DOHH2 (cell line): ENCODE results near the gene GDF7.
"Not testable (repeated sequence)": the region's sequence is repeated elsewhere in the genome, so short reads cannot be mapped to it uniquely, and the experiment has no call there.

Experiments
- H3F3A ChIP-seq: fragments of 200-600 bp; sonication (generic), shearing (Covaris generic); 2 replicates; pipeline ENCODE4 v1.6.0; 2016; ENCODE audit warnings: antibody characterized with exemption, mild to moderate bottlenecking; ENCODE audit not compliant: control insufficient read depth, insufficient read depth
- H3K27ac ChIP-seq: fragments of 200-600 bp; sonication (generic); 2 replicates; pipeline ENCODE4 v1.5.1; 2014; ENCODE audit warnings: low read depth, mild to moderate bottlenecking, low read length, moderate library complexity
- H3K27me3 ChIP-seq: fragments of 200-600 bp; sonication (generic); 2 replicates; pipeline ENCODE4 v1.6.1; 2014; ENCODE audit warnings: mild to moderate bottlenecking, low read length, mixed read lengths; ENCODE audit not compliant: control insufficient read depth
- H3K36me3 ChIP-seq: fragments of 200-600 bp; sonication (generic); 2 replicates; pipeline ENCODE4 v1.6.1; 2014; ENCODE audit warnings: mild to moderate bottlenecking, low read length, moderate library complexity, mixed read lengths; ENCODE audit not compliant: control insufficient read depth
- H3K4me1 ChIP-seq: fragments of 200-600 bp; sonication (generic); 2 replicates; pipeline ENCODE4 v1.6.1; 2014; ENCODE audit warnings: mild to moderate bottlenecking, low read length, mixed read lengths; ENCODE audit not compliant: control insufficient read depth
- H3K4me2 ChIP-seq: fragments of 200-600 bp; sonication (generic); 2 replicates; pipeline ENCODE4 v1.6.0; 2014; ENCODE audit warnings: mild to moderate bottlenecking, low read length, moderate library complexity
- H3K4me3 ChIP-seq: fragments of 200-600 bp; sonication (generic); 2 replicates; pipeline ENCODE4 v1.5.1; 2014; ENCODE audit warnings: mild to moderate bottlenecking, low read length, mixed read lengths
- H3K79me2 ChIP-seq: fragments of 200-600 bp; sonication (generic); 2 replicates; pipeline ENCODE4 v1.6.1; 2014; ENCODE audit warnings: mild to moderate bottlenecking, low read length, mixed read lengths; ENCODE audit not compliant: control insufficient read depth
- H3K9me2 ChIP-seq: fragments of 200-600 bp; sonication (generic); replicated peaks from 2 replicates; pipeline ENCODE4 v1.6.1; 2014; ENCODE audit warnings: mild to moderate bottlenecking, low read length, mixed read lengths; ENCODE audit not compliant: control insufficient read depth
- H3K9me3 ChIP-seq: fragments of 200-600 bp; sonication (generic); 2 replicates; pipeline ENCODE4 v1.6.1; 2014; ENCODE audit warnings: antibody characterized with exemption, low read length, mixed read lengths; ENCODE audit not compliant: control insufficient read depth, insufficient read depth
- H4K20me1 ChIP-seq: fragments of 200-600 bp; sonication (generic); 2 replicates; pipeline ENCODE4 v1.6.0; 2014; ENCODE audit warnings: low read depth, mild to moderate bottlenecking, antibody characterized with exemption, low read length, moderate library complexity; ENCODE audit not compliant: control insufficient read depth, insufficient read depth
- CTCF ChIP-seq: fragments of 200-600 bp; sonication (generic); IDR thresholded peaks from one replicate; pipeline ENCODE4 v1.5.1; 2014; ENCODE audit warnings: antibody characterized with exemption, mild to moderate bottlenecking, low read depth, low read length; ENCODE audit not compliant: poor library complexity, severe bottlenecking
- EZH2phosphoT487 ChIP-seq: fragments of 200-600 bp; sonication (generic); IDR thresholded peaks from 2 replicates; pipeline ENCODE4 v1.6.1; 2017; ENCODE audit warnings: borderline replicate concordance, mild to moderate bottlenecking, antibody characterized with exemption, low read length, moderate library complexity, mixed read lengths

GDF7 gene

GRCh38 chr2:20713585-20713984 lies 46.6 kb downstream of the GDF7 start:
- not testable (repeated sequence) for H3K27me3 ChIP-seq, H3K4me3 ChIP-seq, H3K9me2 ChIP-seq, H3K4me1 ChIP-seq, H3K4me2 ChIP-seq, H3K27ac ChIP-seq, H3K36me3 ChIP-seq, H3K9me3 ChIP-seq, H3F3A ChIP-seq, H3K79me2 ChIP-seq, H4K20me1 ChIP-seq

GRCh38 chr2:20714412-20714811 lies 47.5 kb downstream of the GDF7 start:
- not testable (repeated sequence) for H3K27me3 ChIP-seq, H3K27ac ChIP-seq, H3F3A ChIP-seq, H3K9me3 ChIP-seq, H3K79me2 ChIP-seq, H3K9me2 ChIP-seq, H3K4me3 ChIP-seq, H4K20me1 ChIP-seq, H3K36me3 ChIP-seq, H3K4me2 ChIP-seq, H3K4me1 ChIP-seq

- H3K9me2 ChIP-seq, H3K36me3 ChIP-seq: not testable (repeated sequence)
These were observed 49.2 kb downstream of the GDF7 start for GRCh38 chr2:20716164-20716563.

GRCh38 chr2:20717641-20718040 lies 50.7 kb downstream of the GDF7 start:
- Histone ChIP-seq H3K27me3 (no peaks in the 10 kb centered on the region), H3K9me2 (no peaks in the 10 kb centered on the region), H3K79me2 (peaks cover 11% of the 10 kb centered on the region), H4K20me1 (no peaks in the 10 kb centered on the region), H3K36me3 (peaks cover 6% of the 10 kb centered on the region), H3K4me3 (no peak overlapping the region), H3K4me2 (no peak overlapping the region), H3K27ac (no peak overlapping the region), H3K4me1 (no peaks in the 10 kb centered on the region), H3F3A (no peaks in the 10 kb centered on the region), H3K9me3 (no peaks in the 10 kb centered on the region)
- TF ChIP-seq CTCF (no peak), EZH2phosphoT487 (no peak)

More at GRCh38 chr2:20716164-20716563, 49.2 kb downstream of the GDF7 start:
- H3K79me2 ChIP-seq: peaks cover 11% of the 10 kb centered on the region
- not testable (repeated sequence) for H3K4me1 ChIP-seq, H4K20me1 ChIP-seq, H3F3A ChIP-seq, H3K4me3 ChIP-seq, H3K27ac ChIP-seq, H3K9me3 ChIP-seq, H3K4me2 ChIP-seq, H3K27me3 ChIP-seq

GRCh38 chr2:20722592-20723240 lies 55.8 kb downstream of the GDF7 start:
- Histone ChIP-seq H3K27ac (no peak overlapping the region), H3K9me3 (no peaks in the 10 kb centered on the region), H3K27me3 (no peaks in the 10 kb centered on the region), H3K4me2 (no peak overlapping the region), H3K4me1 (no peaks in the 10 kb centered on the region), H3K79me2 (peaks cover 11% of the 10 kb centered on the region), H3K36me3 (peaks cover 8% of the 10 kb centered on the region), H4K20me1 (no peaks in the 10 kb centered on the region), H3K4me3 (no peak overlapping the region), H3F3A (no peaks in the 10 kb centered on the region), H3K9me2 (no peaks in the 10 kb centered on the region)
- TF ChIP-seq EZH2phosphoT487 (no peak), CTCF (no peak)
